GM12865 (cell line): ENCODE results near the gene KCNV2.
"Not testable (repeated sequence)": the region's sequence is repeated elsewhere in the genome, so short reads cannot be mapped to it uniquely, and the experiment has no call there.

Experiments
- DNase-seq: peaks from one replicate; pipeline ENCODE4 v3.0.0; 2010; ENCODE audit warnings: low read depth
- H3K4me3 ChIP-seq: 2 replicates; pipeline ENCODE4 v1.5.1; 2011; ENCODE audit warnings: mild to moderate bottlenecking, low read depth, low read length, control low read depth
- TF ChIP-seq, protein P1 (sequence below): IDR thresholded peaks from 2 replicates; pipeline ENCODE4 v1.5.1; 2011; ENCODE audit warnings: low read length, control low read depth, low read depth, inconsistent platforms; ENCODE audit not compliant: insufficient read depth; ENCODE audit errors: missing control alignments

Gene KCNV2

DNA sequence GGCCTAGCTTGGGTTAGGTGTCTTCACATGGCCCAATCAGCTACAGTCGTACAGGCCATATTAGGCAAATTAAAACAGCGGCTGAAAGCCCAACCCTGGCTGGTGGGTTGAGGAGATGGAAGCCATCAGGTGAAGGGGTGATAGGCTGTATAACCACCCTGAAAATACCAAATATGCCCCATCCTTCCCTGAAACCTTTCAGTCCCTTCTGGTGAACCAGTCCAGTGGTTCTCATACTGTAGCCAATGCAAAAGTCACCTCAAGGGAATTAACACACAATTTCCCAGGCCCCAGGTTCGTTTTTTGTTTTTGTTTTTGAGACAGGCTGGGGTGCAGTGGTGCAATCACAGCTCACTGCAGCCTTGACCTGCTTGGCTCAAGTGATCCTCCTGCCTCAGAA, 19.8 kb upstream of the KCNV2 start:
- DNase-seq = no peak
- TF ChIP-seq, protein P1, sequence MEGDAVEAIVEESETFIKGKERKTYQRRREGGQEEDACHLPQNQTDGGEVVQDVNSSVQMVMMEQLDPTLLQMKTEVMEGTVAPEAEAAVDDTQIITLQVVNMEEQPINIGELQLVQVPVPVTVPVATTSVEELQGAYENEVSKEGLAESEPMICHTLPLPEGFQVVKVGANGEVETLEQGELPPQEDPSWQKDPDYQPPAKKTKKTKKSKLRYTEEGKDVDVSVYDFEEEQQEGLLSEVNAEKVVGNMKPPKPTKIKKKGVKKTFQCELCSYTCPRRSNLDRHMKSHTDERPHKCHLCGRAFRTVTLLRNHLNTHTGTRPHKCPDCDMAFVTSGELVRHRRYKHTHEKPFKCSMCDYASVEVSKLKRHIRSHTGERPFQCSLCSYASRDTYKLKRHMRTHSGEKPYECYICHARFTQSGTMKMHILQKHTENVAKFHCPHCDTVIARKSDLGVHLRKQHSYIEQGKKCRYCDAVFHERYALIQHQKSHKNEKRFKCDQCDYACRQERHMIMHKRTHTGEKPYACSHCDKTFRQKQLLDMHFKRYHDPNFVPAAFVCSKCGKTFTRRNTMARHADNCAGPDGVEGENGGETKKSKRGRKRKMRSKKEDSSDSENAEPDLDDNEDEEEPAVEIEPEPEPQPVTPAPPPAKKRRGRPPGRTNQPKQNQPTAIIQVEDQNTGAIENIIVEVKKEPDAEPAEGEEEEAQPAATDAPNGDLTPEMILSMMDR = no peak
- no peak overlapping the region for H3K4me3 ChIP-seq

GRCh38 chr9:2700398-2700797, 16.9 kb upstream of the KCNV2 start:
- no peak for DNase-seq
- H3K4me3 ChIP-seq = no peak overlapping the region
- TF ChIP-seq, protein P1 = no peak

DNA sequence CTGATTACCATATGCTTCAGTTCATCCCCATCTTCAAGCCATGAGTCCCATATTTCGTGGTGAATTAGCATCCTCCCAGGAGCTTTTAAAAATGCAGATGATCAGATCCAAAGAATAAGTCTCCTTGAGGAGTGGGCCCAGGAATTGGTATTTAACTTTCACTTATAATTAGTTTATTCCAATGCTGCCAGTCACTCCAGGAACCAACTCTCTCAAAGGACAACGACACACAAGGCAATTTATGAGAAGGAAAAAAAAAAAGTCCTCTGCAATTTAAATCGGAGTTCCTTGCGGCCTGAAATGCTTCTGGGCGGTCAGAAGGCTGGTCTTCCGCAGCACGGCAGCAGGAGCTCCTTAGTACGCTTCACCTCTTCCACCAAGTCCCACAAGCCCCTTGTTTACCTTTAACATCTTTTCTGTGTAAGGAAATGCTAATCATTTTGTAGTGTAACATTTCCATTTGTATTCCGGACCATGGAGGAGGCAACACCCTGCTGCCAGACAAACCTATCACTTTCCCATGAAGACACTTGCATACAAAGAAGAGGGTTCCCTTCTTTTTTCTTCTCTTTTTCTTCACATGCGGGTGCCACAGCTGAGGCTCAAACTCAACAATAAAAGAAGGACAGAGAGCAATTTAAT, 16.3 kb upstream of the KCNV2 start:
- DNase-seq = no peak
- TF ChIP-seq, protein P1 = no peak
- H3K4me3 ChIP-seq = no peak overlapping the region

GRCh38 chr9:2704504-2704903, 12.8 kb upstream of the KCNV2 start:
- no peak for DNase-seq
- no peak overlapping the region for H3K4me3 ChIP-seq
- TF ChIP-seq, protein P1 = no peak

DNA sequence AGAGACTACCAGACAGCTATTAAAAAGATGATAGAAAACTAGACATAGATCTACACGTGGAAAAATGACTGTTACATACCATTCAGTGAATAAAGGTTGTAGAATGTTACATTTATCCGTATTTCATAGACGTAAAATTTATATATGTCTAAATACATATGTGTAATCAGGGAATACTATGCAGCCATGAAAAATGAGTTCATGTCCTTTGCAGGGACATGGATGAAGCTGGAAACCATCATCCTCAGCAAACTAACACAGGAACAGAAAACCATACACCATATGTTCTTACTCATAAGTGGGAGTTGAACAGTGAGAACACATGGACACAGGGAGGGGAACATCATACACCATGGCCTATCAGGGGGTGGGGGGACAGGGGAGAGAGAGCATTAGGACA, 10.1 kb upstream of the KCNV2 start:
- not testable (repeated sequence) for DNase-seq, H3K4me3 ChIP-seq

DNA sequence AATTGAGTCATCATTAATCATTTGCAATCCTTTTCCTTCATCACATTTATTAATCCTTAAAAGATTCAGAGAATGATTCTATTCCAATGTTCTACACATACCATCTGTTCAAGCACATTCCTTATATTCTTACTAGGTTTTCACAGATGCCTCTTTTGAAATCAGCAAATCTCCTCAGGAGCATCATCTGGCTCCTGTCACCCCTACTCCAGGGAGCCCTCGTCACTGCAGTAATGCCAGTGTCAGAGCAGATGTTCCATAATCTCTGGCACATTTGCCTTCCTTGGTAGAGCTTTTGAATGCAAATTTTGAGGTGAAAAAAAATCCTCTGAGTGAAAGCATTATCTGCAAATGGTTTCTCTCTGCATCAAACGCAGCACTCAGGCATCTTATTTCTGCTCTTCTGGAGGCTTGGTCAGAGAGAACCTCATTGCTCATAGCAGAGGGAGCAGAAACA, 7.6 kb upstream of the KCNV2 start:
- TF ChIP-seq, protein P1 = no peak
- DNase-seq = peak; percentile 19
- no peak overlapping the region for H3K4me3 ChIP-seq

GRCh38 chr9:2711716-2712115, 5.6 kb upstream of the KCNV2 start:
- H3K4me3 ChIP-seq = no peak overlapping the region
- TF ChIP-seq, protein P1 = no peak
- no peak for DNase-seq
